Measurements from ENCODE around the gene HELZ2.

Gene HELZ2

DNA sequence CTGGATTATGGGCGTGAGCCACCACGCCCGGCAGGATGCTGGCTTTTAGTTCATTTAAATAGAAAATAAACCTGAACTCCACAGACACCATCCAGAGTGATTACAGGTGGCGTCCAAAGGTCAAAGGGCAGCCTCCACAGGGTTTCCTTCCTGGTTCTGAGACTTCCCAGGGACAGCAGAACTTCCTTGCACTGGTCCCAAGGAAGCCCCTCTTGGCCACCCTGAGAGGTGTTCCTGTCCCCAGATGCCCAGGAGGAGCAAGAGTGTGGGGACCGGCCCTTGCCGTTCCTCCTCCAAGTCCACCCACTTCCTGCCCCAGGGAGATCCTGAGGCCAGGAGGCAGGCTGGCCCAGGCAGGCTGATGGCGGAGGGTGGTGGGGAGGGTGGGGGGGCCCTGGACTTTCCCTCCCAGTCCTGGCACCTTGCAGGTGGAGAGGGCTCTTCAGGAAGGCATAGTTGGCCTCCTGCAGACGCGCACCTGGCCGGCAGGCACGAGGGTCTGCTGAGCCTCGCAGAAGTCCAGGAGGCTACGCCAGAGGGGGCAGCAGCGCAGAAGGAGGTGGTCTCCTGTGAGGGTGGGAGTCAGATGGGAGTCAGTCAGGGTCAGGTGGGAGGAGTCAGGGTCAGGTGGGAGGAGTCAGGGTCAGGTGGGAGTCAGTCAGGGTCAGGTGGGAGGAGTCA, 15.1 kb downstream of the HELZ2 start:
- TF ChIP-seq, protein P1, sequence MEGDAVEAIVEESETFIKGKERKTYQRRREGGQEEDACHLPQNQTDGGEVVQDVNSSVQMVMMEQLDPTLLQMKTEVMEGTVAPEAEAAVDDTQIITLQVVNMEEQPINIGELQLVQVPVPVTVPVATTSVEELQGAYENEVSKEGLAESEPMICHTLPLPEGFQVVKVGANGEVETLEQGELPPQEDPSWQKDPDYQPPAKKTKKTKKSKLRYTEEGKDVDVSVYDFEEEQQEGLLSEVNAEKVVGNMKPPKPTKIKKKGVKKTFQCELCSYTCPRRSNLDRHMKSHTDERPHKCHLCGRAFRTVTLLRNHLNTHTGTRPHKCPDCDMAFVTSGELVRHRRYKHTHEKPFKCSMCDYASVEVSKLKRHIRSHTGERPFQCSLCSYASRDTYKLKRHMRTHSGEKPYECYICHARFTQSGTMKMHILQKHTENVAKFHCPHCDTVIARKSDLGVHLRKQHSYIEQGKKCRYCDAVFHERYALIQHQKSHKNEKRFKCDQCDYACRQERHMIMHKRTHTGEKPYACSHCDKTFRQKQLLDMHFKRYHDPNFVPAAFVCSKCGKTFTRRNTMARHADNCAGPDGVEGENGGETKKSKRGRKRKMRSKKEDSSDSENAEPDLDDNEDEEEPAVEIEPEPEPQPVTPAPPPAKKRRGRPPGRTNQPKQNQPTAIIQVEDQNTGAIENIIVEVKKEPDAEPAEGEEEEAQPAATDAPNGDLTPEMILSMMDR (IDR thresholded peaks at IDR 0.05; ENCODE audit: extremely low read depth, insufficient read depth, missing control alignments) = no peak
- no peak for DNase-seq (ENCODE audit: low spot score)
- in situ Hi-C loops (cut with MboI; ENCODE audit: low pct_unique_long_range_greater_than_20kb, low sequenced_read_pairs, unreplicated experiment) = no loop called here

DNA sequence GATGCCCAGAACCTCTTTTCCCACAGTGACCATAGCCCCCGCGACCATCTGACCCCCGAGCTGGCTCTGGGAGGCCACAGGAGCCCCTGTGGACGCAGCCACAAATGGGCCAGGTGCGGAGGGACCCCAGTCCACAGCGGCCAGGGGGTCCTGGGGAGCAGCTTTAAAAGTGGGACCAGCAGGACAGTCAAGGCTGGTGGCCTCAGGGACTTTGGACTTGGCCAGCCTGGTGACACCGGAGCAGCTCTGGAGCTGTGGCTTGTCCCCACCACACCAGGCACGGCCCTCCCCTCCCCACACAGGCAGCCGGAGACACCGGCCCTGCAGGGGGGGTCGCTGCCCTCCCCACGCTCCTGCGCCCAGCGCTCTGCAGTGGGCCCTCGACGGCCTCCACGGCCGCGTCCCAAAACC, 16.6 kb downstream of the HELZ2 start:
- in situ Hi-C loops (cut with MboI; ENCODE audit: low pct_unique_long_range_greater_than_20kb, low sequenced_read_pairs, unreplicated experiment) = no loop called here
- TF ChIP-seq, protein P1 (IDR thresholded peaks at IDR 0.05; ENCODE audit: extremely low read depth, insufficient read depth, missing control alignments) = no peak

DNA sequence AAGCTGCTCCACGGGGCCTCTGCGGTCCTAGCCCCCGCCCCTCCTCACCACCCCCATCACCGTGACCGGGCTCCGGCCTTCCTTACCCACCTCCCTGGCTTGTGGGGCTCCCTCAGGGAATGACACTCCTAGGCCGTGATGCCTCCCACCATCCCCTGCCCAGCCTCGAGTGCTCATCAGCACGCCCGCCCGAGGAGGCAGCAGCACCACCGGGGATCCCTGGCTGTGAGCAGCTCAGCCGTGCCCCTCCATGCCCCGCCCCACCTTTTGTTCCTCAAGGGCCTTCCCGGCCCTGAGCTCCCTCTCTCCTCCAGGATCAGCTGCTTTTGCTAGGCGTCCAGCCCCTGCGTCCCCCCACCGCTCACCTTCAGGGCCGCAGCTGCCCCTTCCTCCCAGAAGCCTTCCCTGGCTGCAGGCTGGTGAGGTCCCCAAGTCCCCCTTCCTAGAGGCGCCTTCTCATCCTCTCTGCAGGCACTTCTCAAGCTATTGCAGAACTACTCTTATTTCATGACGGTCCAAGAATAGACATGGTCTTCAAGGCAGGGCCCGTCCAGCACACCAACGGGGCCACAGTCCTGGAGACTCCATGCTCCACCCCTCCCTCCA, 17.1 kb downstream of the HELZ2 start:
- no peak for DNase-seq (ENCODE audit: low spot score)
- in situ Hi-C loops (cut with MboI; ENCODE audit: low pct_unique_long_range_greater_than_20kb, low sequenced_read_pairs, unreplicated experiment) = no loop called here
- TF ChIP-seq, protein P1 (IDR thresholded peaks at IDR 0.05; ENCODE audit: extremely low read depth, insufficient read depth, missing control alignments) = no peak

More for the DNA sequence above, 16.6 kb downstream of the HELZ2 start:
- no peak for DNase-seq (ENCODE audit: low spot score)

DNA sequence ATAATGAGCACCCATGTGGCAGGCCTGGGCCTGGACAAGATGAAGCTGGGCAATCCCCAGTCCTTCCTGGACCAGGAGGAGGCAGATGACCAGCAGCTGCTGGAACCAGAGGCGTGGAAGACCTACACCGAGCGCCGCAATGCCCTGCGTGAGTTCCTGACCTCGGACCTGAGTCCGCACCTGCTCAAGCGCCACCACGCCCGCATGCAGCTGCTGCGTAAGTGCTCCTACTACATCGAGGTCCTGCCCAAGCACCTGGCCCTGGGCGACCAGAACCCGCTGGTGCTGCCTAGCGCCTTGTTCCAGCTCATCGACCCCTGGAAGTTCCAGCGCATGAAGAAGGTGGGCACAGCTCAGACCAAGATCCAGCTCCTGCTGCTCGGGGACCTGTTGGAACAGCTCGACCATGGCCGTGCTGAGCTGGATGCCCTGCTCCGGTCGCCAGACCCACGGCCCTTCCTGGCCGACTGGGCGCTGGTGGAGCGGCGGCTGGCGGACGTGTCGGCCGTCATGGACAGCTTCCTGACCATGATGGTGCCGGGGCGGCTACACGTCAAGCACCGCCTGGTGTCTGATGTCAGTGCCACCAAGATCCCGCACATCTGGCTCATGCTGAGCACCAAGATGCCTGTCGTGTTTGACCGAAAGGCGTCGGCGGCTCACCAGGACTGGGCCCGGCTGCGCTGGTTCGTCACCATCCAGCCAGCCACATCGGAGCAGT, 18.2 kb downstream of the HELZ2 start:
- in situ Hi-C loops (cut with MboI; ENCODE audit: low pct_unique_long_range_greater_than_20kb, low sequenced_read_pairs, unreplicated experiment) = no loop called here
- no peak for DNase-seq (ENCODE audit: low spot score)
- TF ChIP-seq, protein P1 (IDR thresholded peaks at IDR 0.05; ENCODE audit: extremely low read depth, insufficient read depth, missing control alignments) = no peak

DNA sequence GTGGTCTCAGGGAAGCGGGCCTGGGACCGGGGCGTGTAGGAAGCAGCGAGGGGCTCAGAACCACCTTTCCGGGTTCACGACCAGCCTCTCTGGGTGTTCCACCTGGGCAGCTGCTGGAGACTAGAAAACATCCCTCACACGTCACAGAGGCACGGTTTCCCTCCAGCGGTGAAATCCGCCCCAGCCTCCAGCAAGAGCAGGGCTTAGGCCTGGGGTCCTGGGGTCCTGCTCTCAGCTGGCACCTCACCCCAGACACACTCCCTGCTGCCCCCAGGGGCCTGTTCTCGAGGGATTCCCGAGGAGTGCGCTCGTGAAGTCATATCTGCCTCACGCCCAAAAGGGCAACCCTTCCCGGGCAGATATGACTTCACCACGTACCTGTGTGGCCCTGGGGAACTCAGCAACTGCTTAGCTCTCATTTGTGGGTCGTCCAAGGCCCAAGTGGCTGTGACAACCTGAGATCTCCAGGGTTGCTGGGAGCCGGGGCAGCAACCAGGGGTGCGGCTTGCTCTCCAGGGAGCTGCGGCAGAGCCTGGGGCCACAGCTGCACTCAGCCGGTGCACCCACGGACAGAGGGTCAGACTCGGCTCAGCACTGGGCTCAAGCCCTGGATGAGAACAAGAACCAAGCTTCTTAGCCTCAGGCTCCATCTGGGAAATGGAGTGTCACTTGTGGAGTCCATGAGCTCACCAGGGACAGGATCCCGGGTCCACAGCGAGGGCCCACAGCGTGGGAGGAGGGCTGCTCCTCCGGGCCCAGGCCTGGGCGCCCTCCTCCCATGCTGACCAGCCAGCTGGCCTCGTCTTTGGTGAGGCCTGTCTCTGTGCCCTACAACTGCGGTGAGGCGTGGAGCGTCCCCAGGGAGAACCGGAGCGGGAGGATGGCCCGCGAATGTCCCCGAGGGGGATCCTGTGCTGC, 19.4 kb downstream of the HELZ2 start:
- DNase-seq (ENCODE audit: low spot score) = no peak
- in situ Hi-C loops (cut with MboI; ENCODE audit: low pct_unique_long_range_greater_than_20kb, low sequenced_read_pairs, unreplicated experiment) = no loop called here
- TF ChIP-seq, protein P1 (IDR thresholded peaks at IDR 0.05; ENCODE audit: extremely low read depth, insufficient read depth, missing control alignments) = no peak

DNA sequence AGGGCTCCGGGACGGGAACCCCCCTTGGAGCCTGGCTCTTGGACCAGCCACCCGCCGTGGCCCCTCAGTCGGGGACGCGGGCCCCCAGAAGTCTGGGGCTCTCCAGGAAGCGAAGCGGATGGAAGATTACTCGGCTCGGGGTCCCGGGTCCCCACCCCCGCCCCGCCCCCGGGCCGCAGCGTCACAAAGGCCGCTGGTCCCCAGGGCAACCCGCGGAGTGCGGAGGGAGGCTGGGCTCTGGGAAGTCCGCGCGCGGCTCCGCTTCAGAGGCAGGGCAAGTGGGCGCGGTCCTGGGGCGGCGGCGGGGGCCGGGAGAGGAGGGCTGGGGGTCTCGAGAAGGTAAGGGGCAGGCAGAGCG, 20.1 kb downstream of the HELZ2 start, which contains the start of gene FNDC11:
FNDC11 (plus strand) TSS at position 227 of the 358 bp plus-strand sequence. CDS start 1,505 bp downstream, outside the sequence.
- peak; percentile 68 for DNase-seq (ENCODE audit: low spot score)
- in situ Hi-C loops (cut with MboI; ENCODE audit: low pct_unique_long_range_greater_than_20kb, low sequenced_read_pairs, unreplicated experiment) = no loop called here
- TF ChIP-seq, protein P1 (IDR thresholded peaks at IDR 0.05; ENCODE audit: extremely low read depth, insufficient read depth, missing control alignments) = no peak

All from GM13977 (cell line).